SK-N-SH (cell line): Measurements from ENCODE around the gene CRCP.
"Not testable (repeated sequence)": the region's sequence is repeated elsewhere in the genome, so short reads cannot be mapped to it uniquely, and the experiment has no call there.

Experiments used
- CTCF ChIP-seq: fragments of 200-600 bp; sonication (generic); IDR thresholded peaks from 2 replicates; pipeline ENCODE4 v1.6.1; 2017; ENCODE audit warnings: antibody characterized with exemption, mild to moderate bottlenecking, moderate library complexity
- EP300 ChIP-seq, 2 experiments: IDR thresholded peaks; 2 replicates each; pipeline versions ENCODE4 v1.4.0 to v1.6.1; 2012; ENCODE audit warnings: borderline replicate concordance in 1 of 2, low read depth in 1 of 2, low read length in 1 of 2
- FOXJ3 ChIP-seq: sonication (generic); formaldehyde crosslinking; IDR thresholded peaks from 2 replicates; pipeline ENCODE4 v1.5.1; 2020; ENCODE audit warnings: mild to moderate bottlenecking, missing genetic modification reagents
- RAD21 ChIP-seq: IDR thresholded peaks from 2 replicates; pipeline ENCODE4 v1.6.1; 2012; ENCODE audit warnings: mild to moderate bottlenecking, low read length
- REST ChIP-seq: IDR thresholded peaks from 2 replicates; pipeline ENCODE4 v1.6.1; 2012; ENCODE audit warnings: mild to moderate bottlenecking, low read depth, low read length, moderate library complexity
- TF ChIP-seq, protein P1 (sequence below): IDR thresholded peaks from 2 replicates; pipeline ENCODE4; 2012

GRCh38 chr7:66124569-66124861 lies 9.9 kb downstream of the CRCP start:
- TF ChIP-seq EP300 (IDR thresholded peaks at IDR 0.05; ENCODE audit: borderline replicate concordance in 1 of 2, low read depth in 1 of 2, low read length in 1 of 2); CTCF; FOXJ3 (CRISPR knock-in tag); RAD21; REST: not testable (repeated sequence)
- TF ChIP-seq, protein P1, sequence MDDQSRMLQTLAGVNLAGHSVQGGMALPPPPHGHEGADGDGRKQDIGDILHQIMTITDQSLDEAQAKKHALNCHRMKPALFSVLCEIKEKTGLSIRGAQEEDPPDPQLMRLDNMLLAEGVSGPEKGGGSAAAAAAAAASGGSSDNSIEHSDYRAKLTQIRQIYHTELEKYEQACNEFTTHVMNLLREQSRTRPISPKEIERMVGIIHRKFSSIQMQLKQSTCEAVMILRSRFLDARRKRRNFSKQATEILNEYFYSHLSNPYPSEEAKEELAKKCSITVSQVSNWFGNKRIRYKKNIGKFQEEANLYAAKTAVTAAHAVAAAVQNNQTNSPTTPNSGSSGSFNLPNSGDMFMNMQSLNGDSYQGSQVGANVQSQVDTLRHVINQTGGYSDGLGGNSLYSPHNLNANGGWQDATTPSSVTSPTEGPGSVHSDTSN: not testable (repeated sequence)
